HUES48 (cell line): Measurements from ENCODE around the gene RBMS1.

Source experiments
- H3K27ac ChIP-seq: one replicate; pipeline ENCODE4 v1.7.0; 2013; ENCODE audit warnings: low read depth, low read length, inconsistent platforms
- H3K27me3 ChIP-seq: 2 replicates; pipeline ENCODE4 v1.6.1; 2013; ENCODE audit warnings: mild to moderate bottlenecking, low read length; ENCODE audit not compliant: control insufficient read depth, insufficient read depth
- H3K36me3 ChIP-seq: 2 replicates; pipeline ENCODE4 v1.6.1; 2013; ENCODE audit warnings: low read length; ENCODE audit not compliant: control insufficient read depth, insufficient read depth
- H3K4me1 ChIP-seq: 2 replicates; pipeline ENCODE4 v1.6.1; 2013; ENCODE audit warnings: mild to moderate bottlenecking, low read length; ENCODE audit not compliant: control insufficient read depth, insufficient read depth
- H3K4me3 ChIP-seq: 2 replicates; pipeline ENCODE4 v1.5.1; 2013; ENCODE audit warnings: mild to moderate bottlenecking, low read depth, low read length
- H3K9ac ChIP-seq: 2 replicates; pipeline ENCODE4 v1.6.1; 2013; ENCODE audit warnings: mild to moderate bottlenecking, low read depth, low read length, moderate library complexity
- H3K9me3 ChIP-seq: 2 replicates; pipeline ENCODE4 v1.6.1; 2013; ENCODE audit warnings: low read length; ENCODE audit not compliant: control insufficient read depth, insufficient read depth

Gene RBMS1

GRCh38 chr2:160264308-160264707 lies 229.3 kb downstream of the RBMS1 start:
- no peak overlapping the region for H3K4me3 ChIP-seq
- peaks cover 1% of the 10 kb centered on the region; the same call in 1 of the 2 replicates for H3K4me1 ChIP-seq
- H3K9me3 ChIP-seq = no peaks in the 10 kb centered on the region
- H3K36me3 ChIP-seq = no peaks in the 10 kb centered on the region
- no peak overlapping the region for H3K27ac ChIP-seq
- no peak overlapping the region for H3K9ac ChIP-seq
- H3K27me3 ChIP-seq = peaks cover 8% of the 10 kb centered on the region

DNA sequence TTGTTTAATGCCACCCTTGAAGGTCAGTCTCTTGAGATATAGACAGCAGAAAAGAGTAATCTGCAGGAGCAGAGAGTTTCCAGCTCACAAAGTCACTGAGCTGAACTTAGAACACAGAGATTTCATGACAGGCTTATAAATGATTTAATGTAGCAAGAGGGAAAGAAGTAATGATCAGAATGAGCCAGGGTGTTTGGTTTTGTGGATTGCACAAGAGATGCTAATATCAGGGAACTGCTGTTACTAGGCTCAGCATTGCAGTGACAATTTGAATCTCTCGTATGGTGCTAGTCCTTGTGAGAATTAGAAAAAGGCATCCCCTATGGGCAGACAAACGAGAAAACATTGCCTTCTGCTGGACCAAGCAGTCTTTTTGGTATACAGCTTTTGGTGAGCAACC lies 231.9 kb downstream of the RBMS1 start:
- Histone ChIP-seq H3K27ac (no peak overlapping the region), H3K4me3 (no peak overlapping the region), H3K36me3 (no peaks in the 10 kb centered on the region), H3K4me1 (no peaks in the 10 kb centered on the region), H3K9ac (no peak overlapping the region), H3K27me3 (no peaks in the 10 kb centered on the region), H3K9me3 (no peaks in the 10 kb centered on the region)

- Histone ChIP-seq H3K27me3 (no peaks in the 10 kb centered on the region), H3K4me3 (no peak overlapping the region), H3K4me1 (no peaks in the 10 kb centered on the region), H3K27ac (no peak overlapping the region), H3K36me3 (no peaks in the 10 kb centered on the region), H3K9ac (no peak overlapping the region), H3K9me3 (no peaks in the 10 kb centered on the region)
These were observed 235.2 kb downstream of the RBMS1 start for GRCh38 chr2:160258492-160258805.

GRCh38 chr2:160257743-160258491 lies 235.7 kb downstream of the RBMS1 start:
- no peak overlapping the region for H3K27ac ChIP-seq
- H3K4me1 ChIP-seq = no peaks in the 10 kb centered on the region
- no peak overlapping the region for H3K4me3 ChIP-seq
- no peaks in the 10 kb centered on the region for H3K27me3 ChIP-seq
- no peaks in the 10 kb centered on the region for H3K9me3 ChIP-seq
- H3K9ac ChIP-seq = no peak overlapping the region
- H3K36me3 ChIP-seq = no peaks in the 10 kb centered on the region

DNA sequence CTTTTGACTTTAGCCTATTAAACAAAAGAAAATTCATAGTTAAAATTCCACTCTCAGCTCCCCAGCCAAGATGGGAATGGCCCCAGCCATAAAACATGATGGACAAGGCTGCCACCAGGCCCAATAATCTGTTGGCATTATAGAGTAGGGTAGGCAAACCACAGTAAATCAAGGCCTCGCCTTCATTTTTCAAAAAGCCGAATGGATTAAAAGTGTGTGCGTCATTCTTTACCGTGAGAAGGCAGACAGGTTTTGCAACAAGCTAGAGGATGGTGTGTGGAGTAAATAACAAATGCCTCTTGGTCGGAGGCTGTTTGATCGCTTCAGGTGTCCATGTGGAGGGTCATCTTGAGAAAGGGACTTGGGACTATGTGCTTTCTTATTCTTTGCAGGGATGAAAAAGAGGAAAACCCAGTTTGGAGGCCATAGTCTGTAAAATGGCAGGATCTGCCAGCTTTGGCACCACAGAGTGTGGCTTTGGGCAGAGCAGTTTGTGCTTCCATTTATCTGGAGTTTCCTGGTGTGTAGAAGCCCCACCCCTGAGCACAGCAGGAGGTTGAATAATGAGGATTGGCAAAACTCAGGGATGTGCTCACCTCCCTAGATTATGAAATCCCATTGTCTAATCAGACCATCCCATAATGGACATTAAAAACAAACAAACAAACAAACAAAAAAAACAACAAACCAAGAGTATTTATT lies 236.4 kb downstream of the RBMS1 start:
- no peak overlapping the region for H3K9ac ChIP-seq
- H3K27me3 ChIP-seq = no peaks in the 10 kb centered on the region
- H3K4me1 ChIP-seq = no peaks in the 10 kb centered on the region
- no peaks in the 10 kb centered on the region for H3K9me3 ChIP-seq
- H3K36me3 ChIP-seq = no peaks in the 10 kb centered on the region
- no peak overlapping the region for H3K27ac ChIP-seq
- no peak overlapping the region for H3K4me3 ChIP-seq

- H3K27ac ChIP-seq = no peak overlapping the region
- H3K4me1 ChIP-seq = no peaks in the 10 kb centered on the region
- no peaks in the 10 kb centered on the region for H3K27me3 ChIP-seq
- H3K4me3 ChIP-seq = no peak overlapping the region
- H3K36me3 ChIP-seq = no peaks in the 10 kb centered on the region
- H3K9me3 ChIP-seq = no peaks in the 10 kb centered on the region
- no peak overlapping the region for H3K9ac ChIP-seq
These were observed 237.1 kb downstream of the RBMS1 start for GRCh38 chr2:160256507-160256906.

GRCh38 chr2:160255408-160255807 lies 238.2 kb downstream of the RBMS1 start:
- Histone ChIP-seq H3K27ac (no peak overlapping the region), H3K9ac (no peak overlapping the region), H3K4me1 (no peaks in the 10 kb centered on the region), H3K9me3 (no peaks in the 10 kb centered on the region), H3K4me3 (no peak overlapping the region), H3K27me3 (no peaks in the 10 kb centered on the region), H3K36me3 (no peaks in the 10 kb centered on the region)

- Histone ChIP-seq H3K4me1 (no peaks in the 10 kb centered on the region), H3K27ac (no peak overlapping the region)
These were observed 239.3 kb downstream of the RBMS1 start for GRCh38 chr2:160254189-160254762.

GRCh38 chr2:160253440-160254188 lies 240.0 kb downstream of the RBMS1 start:
- Histone ChIP-seq H3K36me3 (no peaks in the 10 kb centered on the region), H3K9ac (no peak overlapping the region), H3K9me3 (no peaks in the 10 kb centered on the region), H3K27ac (no peak overlapping the region), H3K27me3 (no peaks in the 10 kb centered on the region), H3K4me3 (no peak overlapping the region), H3K4me1 (no peaks in the 10 kb centered on the region)

More at GRCh38 chr2:160254189-160254762, 239.3 kb downstream of the RBMS1 start:
- Histone ChIP-seq H3K36me3 (no peaks in the 10 kb centered on the region), H3K9me3 (no peaks in the 10 kb centered on the region), H3K4me3 (no peak overlapping the region), H3K9ac (no peak overlapping the region), H3K27me3 (no peaks in the 10 kb centered on the region)

- no peaks in the 10 kb centered on the region for H3K9me3 ChIP-seq
- H3K4me1 ChIP-seq = no peaks in the 10 kb centered on the region
- H3K27ac ChIP-seq = no peak overlapping the region
- no peak overlapping the region for H3K9ac ChIP-seq
- no peak overlapping the region for H3K4me3 ChIP-seq
- no peaks in the 10 kb centered on the region for H3K27me3 ChIP-seq
- H3K36me3 ChIP-seq = no peaks in the 10 kb centered on the region
These were observed 240.7 kb downstream of the RBMS1 start for GRCh38 chr2:160252900-160253299.
